Measurements from ENCODE around the gene DIS3L2. TPM values are rescaled to one million over a fixed set of nuclear protein-coding genes. Genes with fewer than 3 reads are reported as not detected.

DIS3L2 gene
- total RNA-seq, 1 donor from 2014 or later = 11.8 TPM

DNA sequence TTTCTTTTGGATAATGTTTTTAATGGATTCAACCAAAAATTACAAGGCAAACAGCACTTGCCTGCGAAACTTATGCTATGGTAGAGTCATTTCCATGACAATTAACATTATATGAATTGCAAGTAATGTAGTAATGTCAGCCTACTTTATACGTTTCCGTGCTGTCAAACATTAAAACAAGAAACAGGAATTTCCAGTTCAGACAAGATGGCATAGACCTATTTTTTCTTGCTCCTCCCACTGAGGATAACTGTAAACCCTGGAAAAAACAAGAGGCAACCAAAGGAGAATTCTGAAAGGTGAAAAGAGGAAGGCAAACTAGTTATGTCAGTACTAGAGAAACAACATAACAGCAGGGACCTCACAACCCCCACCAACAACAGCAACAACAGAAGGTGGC, 170.7 kb downstream of the DIS3L2 start:
- peak; percentile 35 for DNase-seq (ENCODE audit: low read depth)
- Histone ChIP-seq H3K36me3 (ENCODE audit: control insufficient read depth, insufficient read depth, low read length) (peaks cover 2% of the 10 kb centered on the region), H3K4me3 (ENCODE audit: low read depth, low read length) (no peak overlapping the region), H3K27me3 (ENCODE audit: control insufficient read depth, insufficient read depth, low read length) (no peaks in the 10 kb centered on the region)
- TF ChIP-seq, protein P1, sequence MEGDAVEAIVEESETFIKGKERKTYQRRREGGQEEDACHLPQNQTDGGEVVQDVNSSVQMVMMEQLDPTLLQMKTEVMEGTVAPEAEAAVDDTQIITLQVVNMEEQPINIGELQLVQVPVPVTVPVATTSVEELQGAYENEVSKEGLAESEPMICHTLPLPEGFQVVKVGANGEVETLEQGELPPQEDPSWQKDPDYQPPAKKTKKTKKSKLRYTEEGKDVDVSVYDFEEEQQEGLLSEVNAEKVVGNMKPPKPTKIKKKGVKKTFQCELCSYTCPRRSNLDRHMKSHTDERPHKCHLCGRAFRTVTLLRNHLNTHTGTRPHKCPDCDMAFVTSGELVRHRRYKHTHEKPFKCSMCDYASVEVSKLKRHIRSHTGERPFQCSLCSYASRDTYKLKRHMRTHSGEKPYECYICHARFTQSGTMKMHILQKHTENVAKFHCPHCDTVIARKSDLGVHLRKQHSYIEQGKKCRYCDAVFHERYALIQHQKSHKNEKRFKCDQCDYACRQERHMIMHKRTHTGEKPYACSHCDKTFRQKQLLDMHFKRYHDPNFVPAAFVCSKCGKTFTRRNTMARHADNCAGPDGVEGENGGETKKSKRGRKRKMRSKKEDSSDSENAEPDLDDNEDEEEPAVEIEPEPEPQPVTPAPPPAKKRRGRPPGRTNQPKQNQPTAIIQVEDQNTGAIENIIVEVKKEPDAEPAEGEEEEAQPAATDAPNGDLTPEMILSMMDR (IDR thresholded peaks at IDR 0.05; ENCODE audit: insufficient read depth, low read length, severe bottlenecking) = no peak
- no peak for FAIRE-seq

GRCh38 chr2:232133078-232133477, 171.6 kb downstream of the DIS3L2 start:
- H3K36me3 ChIP-seq (ENCODE audit: control insufficient read depth, insufficient read depth, low read length) = peaks cover 2% of the 10 kb centered on the region
- no peak overlapping the region for H3K4me3 ChIP-seq (ENCODE audit: low read depth, low read length)
- no peaks in the 10 kb centered on the region for H3K27me3 ChIP-seq (ENCODE audit: control insufficient read depth, insufficient read depth, low read length)
- TF ChIP-seq, protein P1 (IDR thresholded peaks at IDR 0.05; ENCODE audit: insufficient read depth, low read length, severe bottlenecking) = peak; percentile 11
- FAIRE-seq = no peak
- DNase-seq (ENCODE audit: low read depth) = no peak

DNA sequence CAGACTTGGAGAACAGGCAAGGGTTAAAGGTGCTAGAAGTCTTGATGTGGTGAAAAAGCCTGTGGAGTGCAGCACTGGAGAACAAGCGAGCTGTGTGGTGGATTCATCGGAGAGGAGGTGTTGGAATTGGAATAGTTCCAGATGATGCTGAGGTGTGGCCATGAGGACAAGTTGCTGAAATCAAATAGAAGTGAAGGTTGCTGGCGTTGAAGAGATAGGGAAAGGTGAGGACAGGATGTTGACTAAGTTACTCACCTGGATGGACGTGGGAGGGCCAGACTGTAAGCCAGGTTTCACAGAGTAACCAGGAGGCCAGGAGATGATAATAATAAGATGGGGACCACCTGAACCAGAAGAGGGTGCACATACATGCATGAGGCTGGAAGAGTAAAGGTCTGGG, 173.4 kb downstream of the DIS3L2 start:
- DNase-seq (ENCODE audit: low read depth) (peak; percentile 90), FAIRE-seq (peak; percentile 86)
- TF ChIP-seq, protein P1 (IDR thresholded peaks at IDR 0.05; ENCODE audit: insufficient read depth, low read length, severe bottlenecking) = no peak

GRCh38 chr2:232137356-232138147, 176.0 kb downstream of the DIS3L2 start:
- no peak overlapping the region for H3K4me3 ChIP-seq (ENCODE audit: low read depth, low read length)
- H3K36me3 ChIP-seq (ENCODE audit: control insufficient read depth, insufficient read depth, low read length) = peaks cover 2% of the 10 kb centered on the region
- TF ChIP-seq, protein P1 (IDR thresholded peaks at IDR 0.05; ENCODE audit: insufficient read depth, low read length, severe bottlenecking) = no peak
- no peaks in the 10 kb centered on the region for H3K27me3 ChIP-seq (ENCODE audit: control insufficient read depth, insufficient read depth, low read length)
- DNase-seq (ENCODE audit: low read depth) (peak; percentile 68), FAIRE-seq (no peak)

More for the DNA sequence above, 173.4 kb downstream of the DIS3L2 start:
- Histone ChIP-seq H3K36me3 (ENCODE audit: control insufficient read depth, insufficient read depth, low read length) (peaks cover 2% of the 10 kb centered on the region), H3K4me3 (ENCODE audit: low read depth, low read length) (no peak overlapping the region), H3K27me3 (ENCODE audit: control insufficient read depth, insufficient read depth, low read length) (no peaks in the 10 kb centered on the region)

DNA sequence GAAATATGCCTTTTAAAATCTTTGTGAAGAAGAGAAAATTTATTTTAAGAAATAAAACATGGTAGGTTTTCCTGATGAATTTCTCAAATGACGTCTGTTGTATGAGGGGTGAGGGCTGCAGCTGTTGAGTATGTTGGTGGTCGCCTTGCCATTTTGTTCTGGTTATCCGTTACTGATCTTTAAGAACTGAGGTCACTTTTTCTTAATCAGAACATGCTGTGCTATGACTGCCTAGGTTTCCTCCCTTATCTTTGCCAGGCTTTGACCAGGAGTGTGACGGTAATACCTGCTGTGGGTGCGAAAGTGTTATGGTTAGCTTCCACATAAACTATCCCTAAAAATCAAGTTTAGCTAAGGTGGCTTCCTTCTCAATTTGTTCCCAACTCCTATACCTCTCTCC, 176.9 kb downstream of the DIS3L2 start:
- H3K27me3 ChIP-seq (ENCODE audit: control insufficient read depth, insufficient read depth, low read length) = no peaks in the 10 kb centered on the region
- TF ChIP-seq, protein P1 (IDR thresholded peaks at IDR 0.05; ENCODE audit: insufficient read depth, low read length, severe bottlenecking) = no peak
- H3K36me3 ChIP-seq (ENCODE audit: control insufficient read depth, insufficient read depth, low read length) = no peaks in the 10 kb centered on the region
- FAIRE-seq (no peak), DNase-seq (ENCODE audit: low read depth) (no peak)
- H3K4me3 ChIP-seq (ENCODE audit: low read depth, low read length) = no peak overlapping the region

Data from bronchial epithelial cell (primary cell).